ENCODE results near the gene WRAP53.
"Not testable (repeated sequence)": the region's sequence is repeated elsewhere in the genome, so short reads cannot be mapped to it uniquely, and the experiment has no call there.

WRAP53 gene

DNA sequence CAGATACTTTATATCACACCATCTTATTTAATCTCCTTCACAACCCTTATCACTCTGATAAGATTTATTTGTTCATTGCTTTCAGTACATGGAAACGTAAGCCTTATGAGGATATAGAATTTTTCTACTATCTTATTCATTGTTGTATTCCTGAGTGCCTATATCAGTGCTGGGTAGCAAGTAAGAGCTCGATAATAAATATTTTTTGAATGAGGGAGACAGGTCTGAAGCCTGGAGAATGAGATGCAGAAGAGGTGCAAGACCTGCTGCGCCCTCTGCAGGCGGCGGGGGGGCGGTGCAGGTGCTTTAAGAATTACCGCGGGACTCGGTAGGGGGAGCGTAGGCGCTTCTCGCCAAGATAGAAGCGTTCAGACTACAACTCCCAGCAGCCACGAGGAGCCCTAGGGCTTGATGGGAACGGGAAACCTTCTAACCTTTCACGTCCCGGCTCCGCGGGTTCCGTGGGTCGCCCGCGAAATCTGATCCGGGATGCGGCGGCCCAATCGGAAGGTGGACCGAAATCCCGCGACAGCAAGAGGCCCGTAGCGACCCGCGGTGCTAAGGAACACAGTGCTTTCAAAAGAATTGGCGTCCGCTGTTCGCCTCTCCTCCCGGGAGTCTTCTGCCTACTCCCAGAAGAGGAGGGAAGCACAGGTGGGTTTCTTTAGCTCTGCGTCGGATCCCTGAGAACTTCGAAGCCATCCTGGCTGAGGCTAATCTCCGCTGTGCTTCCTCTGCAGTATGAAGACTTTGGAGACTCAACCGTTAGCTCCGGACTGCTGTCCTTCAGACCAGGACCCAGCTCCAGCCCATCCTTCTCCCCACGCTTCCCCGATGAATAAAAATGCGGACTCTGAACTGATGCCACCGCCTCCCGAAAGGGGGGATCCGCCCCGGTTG, at the start of gene WRAP53:
Gene WRAP53, plus strand, starts transcription at position 570 of the 900 bp plus-strand sequence. Its CDS starts 172 bp downstream, at position 742.
- peak; percentile 96 for DNase-seq (ENCODE audit: low read depth)

DNA sequence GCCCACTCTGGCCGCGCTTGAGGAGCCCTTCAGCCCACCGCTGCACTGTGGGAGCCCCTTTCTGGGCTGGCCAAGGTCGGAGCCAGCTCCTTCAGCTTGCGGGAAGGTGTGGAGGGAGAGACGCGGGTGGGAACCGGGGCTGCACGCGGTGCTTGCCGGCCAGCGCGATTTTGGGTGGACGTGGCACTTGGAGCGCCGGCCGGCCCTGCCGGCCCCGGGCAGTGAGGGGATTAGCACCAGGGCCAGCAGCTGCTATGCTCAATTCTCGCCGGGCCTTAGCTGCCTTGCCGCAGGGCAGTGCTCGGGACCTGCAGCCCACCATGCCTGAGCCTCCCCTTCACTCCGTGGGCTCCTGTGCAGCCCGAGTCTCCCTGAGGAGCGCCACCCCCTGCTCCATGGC, 47.5 kb upstream of the WRAP53 start:
- no peak for DNase-seq (ENCODE audit: low read depth)

DNA sequence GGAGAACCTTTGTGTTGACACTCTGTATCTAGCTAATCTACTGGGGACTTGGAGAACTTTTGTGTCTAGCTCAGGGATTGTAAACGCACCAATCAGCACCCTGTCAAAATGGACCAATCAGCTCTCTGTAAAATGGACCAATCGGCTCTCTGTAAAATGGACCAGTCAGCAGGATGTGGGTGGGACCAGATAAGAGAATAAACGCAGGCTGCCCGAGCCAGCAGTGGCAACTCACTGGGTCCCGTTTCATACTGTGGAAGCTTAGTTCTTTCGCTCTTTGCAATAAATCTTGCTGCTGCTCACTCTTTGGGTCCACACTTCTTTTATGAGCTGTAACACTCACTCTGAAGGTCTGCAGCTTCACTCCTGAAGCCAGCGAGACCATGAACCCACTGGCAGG, 46.6 kb upstream of the WRAP53 start:
- DNase-seq (ENCODE audit: low read depth), result not testable (repeated sequence)

DNA sequence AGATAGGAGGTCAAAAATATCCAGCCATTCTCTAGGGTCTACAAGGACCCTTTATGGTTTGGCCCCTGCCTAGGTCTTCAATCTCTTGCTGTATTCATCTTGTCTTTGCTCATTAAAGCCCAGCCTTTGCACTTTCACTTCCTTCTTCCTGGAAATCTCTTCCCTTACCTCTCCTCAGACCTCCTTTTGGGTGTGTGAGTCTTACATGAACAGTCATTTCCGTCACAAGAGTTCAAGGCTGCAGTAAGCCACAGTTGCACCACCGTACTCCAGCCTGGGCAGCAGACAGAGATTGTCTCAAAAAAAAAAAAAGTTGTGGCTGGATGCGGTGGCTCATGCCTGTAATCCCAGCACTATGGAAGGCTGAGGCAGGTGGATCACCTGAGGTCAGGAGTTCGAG, 43.5 kb upstream of the WRAP53 start:
- no peak for DNase-seq (ENCODE audit: low read depth)

DNA sequence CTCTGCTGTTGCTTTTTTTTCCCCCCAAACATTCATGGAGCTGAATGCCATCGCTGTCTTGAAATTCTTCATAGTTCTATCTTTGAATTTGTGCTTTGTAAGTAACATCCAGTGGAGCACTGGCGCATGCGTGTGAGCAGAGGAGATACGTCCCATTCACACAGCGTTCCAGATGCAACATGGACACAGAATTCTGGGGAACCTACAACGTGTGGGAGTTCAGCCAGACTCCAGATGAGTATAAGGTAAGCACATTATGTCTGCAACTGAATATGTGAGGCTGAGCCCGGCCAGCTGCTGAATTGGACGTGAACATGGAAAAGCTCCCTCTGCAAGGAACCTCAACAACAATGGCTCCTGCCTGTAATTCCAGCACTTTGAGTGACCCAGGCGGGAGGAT, 41.8 kb upstream of the WRAP53 start:
- DNase-seq (ENCODE audit: low read depth), result no peak

DNA sequence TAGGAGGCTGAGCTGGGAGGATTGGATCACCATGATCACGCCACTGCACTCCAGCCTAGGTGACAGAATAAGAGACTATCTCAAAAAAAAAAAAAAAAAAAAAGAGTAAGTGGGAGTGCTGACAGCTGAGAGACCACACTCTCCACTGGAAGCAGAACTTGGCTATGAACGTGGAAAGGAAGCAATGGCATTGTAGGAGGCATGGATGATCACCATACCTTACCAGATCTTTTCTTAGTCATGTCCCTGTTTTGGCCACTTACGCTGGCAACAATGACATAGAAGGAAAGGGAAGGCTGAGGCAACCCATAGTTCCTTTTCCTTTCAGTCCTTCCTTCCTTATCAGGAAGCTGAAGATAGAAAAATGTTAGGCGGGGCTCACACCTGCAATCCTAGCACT, 41.3 kb upstream of the WRAP53 start:
- no peak for DNase-seq (ENCODE audit: low read depth)

DNA sequence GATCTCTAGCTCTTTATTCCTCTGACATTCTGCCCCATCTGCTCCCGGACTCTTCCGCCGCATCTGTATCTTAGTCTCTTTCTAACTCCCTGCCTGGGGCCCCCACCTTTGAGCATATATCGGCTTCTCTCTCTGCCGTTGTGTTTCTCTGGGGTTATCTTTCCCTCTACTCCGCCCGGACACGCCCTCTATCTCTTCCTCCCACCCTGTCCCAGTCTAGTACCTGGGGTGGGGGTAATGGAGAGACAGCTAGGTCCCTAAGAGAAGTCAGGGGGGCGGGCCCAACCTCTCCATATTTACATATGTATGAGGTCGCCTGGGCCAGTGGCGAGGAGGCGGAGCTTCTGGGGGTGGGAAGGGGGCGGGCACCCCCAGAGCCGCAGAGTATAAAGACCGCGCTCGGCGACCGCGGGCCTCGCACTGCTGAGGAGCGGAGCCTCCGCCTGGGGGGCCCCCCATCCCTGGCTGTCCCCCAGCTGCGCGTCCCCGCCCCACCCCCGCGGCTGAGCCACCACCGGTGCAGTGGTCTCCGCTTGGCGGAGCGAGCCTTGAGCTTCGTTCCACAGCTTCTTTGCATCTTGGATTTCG, 37.7 kb upstream of the WRAP53 start, which contains the start of gene ATP1B2:
Gene ATP1B2, plus strand, starts transcription at position 418 of the 588 bp plus-strand sequence. CDS start 593 bp downstream, outside the sequence.
- DNase-seq (ENCODE audit: low read depth), result no peak

DNA sequence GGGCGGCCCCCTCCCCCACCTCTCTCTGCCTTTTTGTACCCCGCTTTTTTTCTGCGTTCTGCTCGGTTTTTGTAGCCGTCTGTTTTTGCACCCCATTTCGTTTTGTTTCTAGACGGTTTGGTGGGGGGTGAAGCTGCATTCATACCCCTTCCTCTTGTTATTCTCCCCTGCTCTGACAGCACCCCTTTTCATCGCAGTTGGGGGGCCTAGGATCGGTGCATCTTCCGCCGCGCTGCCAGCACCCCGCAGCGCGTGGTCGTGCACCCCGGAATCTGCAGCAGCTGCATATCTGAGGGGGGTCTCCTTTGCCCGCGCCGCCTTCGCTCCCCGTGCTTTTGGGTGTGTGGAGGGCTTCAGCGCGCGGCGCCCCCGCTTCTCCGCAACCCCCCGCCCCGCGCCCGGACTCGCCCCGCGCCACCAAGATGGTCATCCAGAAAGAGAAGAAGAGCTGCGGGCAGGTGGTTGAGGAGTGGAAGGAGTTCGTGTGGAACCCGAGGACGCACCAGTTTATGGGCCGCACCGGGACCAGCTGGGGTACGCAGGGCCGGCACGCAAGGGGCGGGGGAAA, 37.1 kb upstream of the WRAP53 start:
- no peak for DNase-seq (ENCODE audit: low read depth)

DNA sequence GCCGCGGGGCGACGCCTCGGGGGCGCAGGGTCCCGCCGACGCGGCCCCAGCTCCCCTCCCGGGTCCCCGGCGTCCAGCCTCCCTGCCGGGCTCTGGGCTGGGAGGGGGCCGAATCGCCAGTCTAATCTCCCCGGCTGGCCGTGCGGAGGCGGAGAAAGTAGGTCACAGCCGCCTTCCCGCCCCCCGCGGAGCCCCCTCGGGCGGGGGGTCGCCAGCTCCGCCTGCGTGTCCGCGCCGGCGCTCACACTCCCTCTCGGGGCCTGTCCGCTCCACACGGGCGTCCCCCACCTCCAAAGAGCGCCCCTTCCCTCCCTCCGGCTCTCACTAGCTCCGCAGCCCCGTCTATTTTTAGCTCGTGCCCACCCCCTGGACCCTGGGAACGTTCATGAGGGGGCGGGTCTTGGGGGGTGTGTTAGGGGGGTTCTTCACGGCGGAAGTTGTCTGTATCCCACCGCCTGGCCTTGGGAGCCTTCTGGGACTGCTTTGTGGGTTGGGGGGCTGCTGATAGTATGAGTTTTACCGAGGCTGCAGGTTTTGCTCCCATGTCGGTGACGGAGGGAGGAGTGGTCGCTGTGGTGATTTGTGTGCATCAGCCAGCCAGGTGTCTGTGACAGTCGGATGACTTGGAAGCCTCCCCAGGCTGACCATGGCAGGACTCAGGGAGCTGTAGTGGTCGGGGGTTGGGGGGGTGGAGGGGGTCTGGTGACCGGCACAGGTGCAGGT, 36.5 kb upstream of the WRAP53 start:
- DNase-seq (ENCODE audit: low read depth), result no peak

DNA sequence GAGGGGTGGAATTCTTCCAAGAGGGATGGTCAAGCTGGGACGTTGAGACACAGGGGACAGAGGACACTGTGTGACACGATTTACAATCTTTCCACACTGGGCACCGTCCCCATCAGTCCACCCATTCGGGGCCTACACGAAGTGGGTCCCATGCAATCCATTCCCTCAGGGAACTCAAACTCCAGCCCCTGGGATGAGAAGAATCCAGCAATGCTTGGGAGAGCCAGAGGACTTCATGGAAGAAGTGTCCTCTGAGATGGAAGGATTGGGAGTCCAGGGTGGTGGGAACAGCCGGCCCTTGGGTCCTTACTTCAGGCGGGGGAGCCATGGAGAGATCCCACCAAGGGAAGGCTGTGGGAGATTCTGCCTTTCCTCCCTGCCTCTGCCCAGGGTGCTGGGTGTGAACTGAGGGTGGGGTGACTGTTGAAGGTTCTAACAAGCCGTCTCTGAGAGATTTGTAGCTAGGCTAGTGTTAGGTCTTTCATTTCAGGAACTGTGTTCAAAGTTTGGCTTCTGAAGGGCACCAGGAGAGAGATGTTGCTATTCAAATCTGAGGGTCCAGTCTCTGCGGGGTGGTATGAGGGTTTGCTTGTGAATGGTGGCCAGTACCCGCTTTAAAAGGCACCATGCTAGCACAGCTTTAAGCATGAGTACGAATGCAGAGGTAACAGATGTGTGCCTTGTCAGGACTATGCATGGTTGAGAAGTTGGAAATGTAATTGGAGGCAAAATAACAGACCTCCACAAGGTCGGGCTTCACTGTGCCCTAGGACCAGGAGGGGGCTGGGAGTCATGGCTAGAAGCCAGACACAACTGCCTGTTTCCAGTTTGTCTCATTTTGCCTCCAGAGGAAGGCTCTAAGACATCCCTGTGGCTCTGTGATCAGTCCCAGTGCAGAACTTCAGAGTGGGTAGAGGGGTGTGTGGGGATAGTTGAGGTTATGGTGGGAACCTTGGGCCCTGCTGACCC, 35.6 kb upstream of the WRAP53 start:
- no peak for DNase-seq (ENCODE audit: low read depth)

DNA sequence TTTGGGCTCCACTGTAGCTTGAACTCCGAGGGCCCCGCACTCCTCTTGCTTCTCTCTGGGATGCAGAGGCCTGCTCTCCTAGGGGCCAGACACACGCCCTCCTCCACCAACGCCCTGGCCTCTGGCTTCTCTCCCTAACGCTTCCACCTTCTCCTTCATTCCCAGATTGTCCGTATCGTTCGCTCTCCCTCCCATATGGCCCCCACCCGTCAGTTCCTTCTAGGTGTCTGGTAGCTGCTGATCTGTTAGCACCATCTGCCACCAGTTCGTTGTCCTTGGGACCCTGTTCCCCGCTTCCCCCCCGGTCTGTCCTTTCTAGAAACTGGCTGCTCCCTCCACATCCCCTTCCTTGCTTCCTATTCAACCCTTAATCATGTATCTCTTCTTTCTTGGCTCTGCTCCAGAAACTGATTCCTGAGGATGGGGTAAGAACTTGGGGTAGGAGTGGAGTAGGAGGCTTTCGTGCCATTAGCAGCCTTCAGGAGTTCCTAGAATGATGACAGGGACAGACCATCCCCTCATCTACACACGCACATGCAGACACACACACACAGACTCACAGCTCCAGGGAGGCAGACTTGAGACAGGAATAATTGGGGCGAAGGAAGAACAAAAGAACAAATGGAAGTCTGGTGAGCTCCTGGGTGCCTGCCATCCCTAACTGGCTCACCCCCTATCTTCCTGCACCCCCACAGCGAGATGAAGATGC, 33.3 kb upstream of the WRAP53 start:
- DNase-seq (ENCODE audit: low read depth), result no peak

DNA sequence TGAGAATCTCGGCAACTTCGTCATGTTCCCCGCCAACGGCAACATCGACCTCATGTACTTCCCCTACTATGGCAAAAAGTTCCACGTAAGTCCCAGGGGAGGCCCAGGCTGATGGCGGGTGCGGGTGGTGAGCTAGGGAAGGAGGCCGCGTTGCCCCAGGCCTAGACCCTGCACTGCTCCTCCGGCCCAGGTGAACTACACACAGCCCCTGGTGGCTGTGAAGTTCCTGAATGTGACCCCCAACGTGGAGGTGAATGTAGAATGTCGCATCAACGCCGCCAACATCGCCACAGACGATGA, 32.8 kb upstream of the WRAP53 start:
- no peak for DNase-seq (ENCODE audit: low read depth)

DNA sequence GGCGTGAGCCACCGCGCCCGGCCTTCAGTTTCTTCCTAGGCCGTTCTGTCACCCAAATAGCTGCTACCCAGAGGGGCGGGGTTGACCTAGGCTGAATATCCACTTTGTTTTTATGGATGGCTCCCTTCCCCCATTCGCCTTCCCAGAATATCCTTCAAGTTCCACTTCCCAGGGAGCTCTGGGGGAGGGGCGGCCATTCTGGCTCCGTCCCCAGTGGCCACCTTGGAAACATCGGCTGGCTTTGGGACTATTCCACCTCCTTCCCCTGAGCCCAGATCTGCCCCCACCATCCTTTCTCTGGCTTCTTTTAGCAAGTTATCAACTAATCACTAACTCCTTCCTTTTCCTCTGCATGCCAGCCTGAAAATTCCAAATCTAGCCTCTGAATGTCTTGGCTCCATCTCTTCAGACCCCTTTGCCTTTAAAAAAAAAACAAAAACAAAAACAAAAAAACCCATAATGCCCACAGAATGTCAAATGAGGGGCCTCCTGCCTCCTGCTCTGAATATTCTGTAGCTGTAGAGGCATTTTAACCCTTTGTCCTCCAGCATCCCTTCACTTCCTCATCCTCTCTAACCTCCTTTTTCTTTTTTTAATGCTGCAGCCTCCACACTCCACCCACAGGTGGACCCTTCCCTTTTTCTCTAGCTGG, 31.2 kb upstream of the WRAP53 start:
- DNase-seq (ENCODE audit: low read depth), result no peak

DNA sequence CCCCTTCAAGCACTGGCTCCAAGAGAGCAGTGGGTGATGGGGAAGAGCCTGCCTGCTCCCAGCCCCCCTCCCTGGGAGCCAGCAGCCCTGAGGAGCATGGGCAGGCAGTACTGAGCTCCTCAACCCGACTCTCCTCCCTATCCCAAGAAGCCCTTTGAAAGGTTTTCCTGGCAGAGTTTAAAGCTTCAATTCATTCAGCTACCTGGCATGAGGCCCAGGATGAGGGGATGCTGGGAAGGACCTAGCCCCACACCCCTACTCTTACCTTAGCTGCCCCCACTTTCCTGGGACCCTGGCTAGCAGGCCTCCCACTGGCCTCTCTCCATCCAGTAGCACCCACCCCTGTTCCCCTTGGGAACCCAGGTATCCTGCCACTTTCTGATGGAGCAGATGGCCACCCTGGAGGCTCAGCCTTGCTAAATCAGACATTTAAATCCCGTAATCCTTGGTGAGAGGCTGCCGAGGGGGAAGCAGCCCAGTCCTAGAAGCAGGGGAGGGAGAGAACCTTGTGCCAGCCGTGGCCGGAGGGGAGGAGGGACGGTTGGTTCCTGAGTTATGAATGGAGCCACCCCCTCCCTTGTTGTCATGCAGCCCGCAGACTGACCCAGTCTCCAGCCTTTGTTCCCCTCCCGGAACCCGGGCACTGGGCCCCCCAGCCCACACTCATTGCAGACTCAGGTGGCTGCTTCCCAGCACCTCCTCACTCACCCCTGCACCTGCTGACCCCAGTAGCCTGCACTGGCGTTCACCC, 20.4 kb upstream of the WRAP53 start:
- no peak for DNase-seq (ENCODE audit: low read depth)

DNA sequence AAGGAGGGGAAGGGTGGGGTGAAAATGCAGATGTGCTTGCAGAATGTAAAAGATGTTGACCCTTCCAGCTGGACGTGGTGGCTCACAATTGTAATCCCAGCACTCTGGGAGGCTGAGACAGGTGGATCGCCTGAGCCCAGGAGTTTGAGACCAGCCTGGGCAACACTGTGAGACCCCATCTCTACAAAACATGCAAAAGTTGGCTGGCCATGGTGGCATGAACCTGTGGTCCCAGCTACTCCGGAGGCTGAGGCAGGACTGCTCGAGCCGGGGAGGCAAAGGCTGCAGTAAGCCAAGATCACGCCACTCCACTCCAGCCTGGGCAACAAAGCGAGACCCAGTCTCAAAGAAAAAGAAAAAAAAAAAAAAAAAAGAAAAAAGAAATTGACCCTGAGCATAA, 19.8 kb upstream of the WRAP53 start:
- DNase-seq (ENCODE audit: low read depth), result no peak

DNA sequence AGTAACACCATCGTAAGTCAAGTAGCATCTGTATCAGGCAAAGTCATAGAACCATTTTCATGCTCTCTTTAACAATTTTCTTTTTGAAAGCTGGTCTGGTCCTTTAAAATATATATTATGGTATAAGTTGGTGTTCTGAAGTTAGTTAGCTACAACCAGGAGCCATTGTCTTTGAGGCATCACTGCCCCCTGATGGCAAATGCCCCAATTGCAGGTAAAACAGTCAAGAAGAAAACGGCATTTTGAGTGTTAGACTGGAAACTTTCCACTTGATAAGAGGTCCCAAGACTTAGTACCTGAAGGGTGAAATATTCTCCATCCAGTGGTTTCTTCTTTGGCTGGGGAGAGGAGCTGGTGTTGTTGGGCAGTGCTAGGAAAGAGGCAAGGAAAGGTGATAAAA, 15.0 kb upstream of the WRAP53 start:
- no peak for DNase-seq (ENCODE audit: low read depth)

DNA sequence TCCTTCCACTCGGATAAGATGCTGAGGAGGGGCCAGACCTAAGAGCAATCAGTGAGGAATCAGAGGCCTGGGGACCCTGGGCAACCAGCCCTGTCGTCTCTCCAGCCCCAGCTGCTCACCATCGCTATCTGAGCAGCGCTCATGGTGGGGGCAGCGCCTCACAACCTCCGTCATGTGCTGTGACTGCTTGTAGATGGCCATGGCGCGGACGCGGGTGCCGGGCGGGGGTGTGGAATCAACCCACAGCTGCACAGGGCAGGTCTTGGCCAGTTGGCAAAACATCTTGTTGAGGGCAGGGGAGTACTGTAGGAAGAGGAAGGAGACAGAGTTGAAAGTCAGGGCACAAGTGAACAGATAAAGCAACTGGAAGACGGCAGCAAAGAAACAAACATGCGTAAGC, 13.3 kb upstream of the WRAP53 start:
- DNase-seq (ENCODE audit: low read depth), result no peak

DNA sequence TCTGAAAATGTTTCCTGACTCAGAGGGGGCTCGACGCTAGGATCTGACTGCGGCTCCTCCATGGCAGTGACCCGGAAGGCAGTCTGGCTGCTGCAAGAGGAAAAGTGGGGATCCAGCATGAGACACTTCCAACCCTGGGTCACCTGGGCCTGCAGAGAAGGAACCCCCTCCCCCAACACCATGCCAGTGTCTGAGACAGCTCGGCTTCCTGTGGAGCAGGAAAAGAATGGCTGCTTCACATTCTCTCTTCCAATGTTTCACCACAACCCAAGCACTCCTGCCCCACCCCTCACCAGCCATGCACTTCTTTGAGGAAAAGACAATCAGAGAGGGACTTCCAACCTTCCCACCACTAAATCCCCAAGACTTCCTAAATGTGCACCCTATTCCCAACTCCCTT, 11.7 kb upstream of the WRAP53 start:
- DNase-seq (ENCODE audit: low read depth), result no peak

DNA sequence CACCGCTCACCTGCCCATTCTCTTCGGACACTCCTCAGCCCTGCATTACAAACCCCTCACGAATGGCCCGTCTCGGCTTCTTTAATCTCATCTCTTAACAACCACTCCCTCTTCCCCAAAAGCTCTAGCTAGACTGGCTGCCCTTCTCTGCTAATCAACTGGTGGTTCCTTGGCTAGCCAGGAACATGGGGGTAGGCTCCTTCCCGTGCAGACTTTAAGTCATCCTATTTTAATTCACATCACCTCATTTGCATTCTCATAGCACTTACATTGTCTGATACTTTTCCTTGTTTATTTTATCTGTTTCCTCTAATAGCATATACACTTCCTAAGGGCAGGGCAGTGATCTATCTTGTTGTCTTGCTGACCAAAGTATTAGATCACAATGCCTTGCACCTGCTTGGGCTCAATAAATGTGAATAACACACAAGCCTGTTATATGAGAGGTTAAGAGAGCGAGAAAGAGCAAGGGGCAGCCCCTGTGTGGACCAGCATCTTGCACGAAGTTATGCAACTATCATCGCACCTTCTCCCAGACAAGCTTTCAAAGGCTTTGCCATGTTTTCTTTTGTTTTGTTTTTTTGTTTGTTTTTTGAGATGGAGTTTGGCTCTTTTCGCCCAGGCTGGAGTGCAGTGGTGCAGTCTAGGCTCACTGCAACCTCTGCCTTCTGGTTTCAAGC, 10.7 kb upstream of the WRAP53 start:
- DNase-seq (ENCODE audit: low read depth), result no peak

Measured in GM04503 (cell line).